Retinal pigment epithelial cell (primary cell): ENCODE results near the gene FGD6.
A peak's percentile ranks its signal among the peaks of the same experiment; 100 is the strongest.

Experiments
- DNase-seq: peaks from one replicate; pipeline ENCODE4 v3.0.0-alpha.2; 2010; ENCODE audit warnings: low read depth
- H3K4me3 ChIP-seq: 2 replicates; pipeline ENCODE4 v1.5.1; 2011; ENCODE audit warnings: mild to moderate bottlenecking, low read length, control low read depth, moderate library complexity
- CTCF ChIP-seq: conservative IDR thresholded peaks from 2 replicates; pipeline ENCODE4 v1.5.1; 2011; ENCODE audit warnings: low read depth, low read length, control low read depth, inconsistent platforms

Gene FGD6

GRCh38 chr12:95217377-95218149 is at the start of gene FGD6, which contains the start of gene VEZT:
TSS of gene FGD6 (minus strand) at chr12:95217467. CDS start at chr12:95217240, 227 bp downstream.
TSS of gene VEZT (plus strand) at chr12:95217807. CDS start at chr12:95217851, 44 bp downstream.
- peak within 1 kb of the TSS; percentile 90 for H3K4me3 ChIP-seq
- peak; percentile 58 for TF ChIP-seq CTCF
- DNase-seq = peak; percentile 97

- no peak overlapping the region for H3K4me3 ChIP-seq
- no peak for DNase-seq
- TF ChIP-seq CTCF = no peak
Observed at GRCh38 chr12:95266254-95266653, 49.0 kb upstream of the FGD6 start.

GRCh38 chr12:95265765-95266164 is 48.5 kb upstream of the FGD6 start:
- DNase-seq = no peak
- TF ChIP-seq CTCF = no peak

GRCh38 chr12:95262808-95263207 is 45.5 kb upstream of the FGD6 start:
- no peak for TF ChIP-seq CTCF
- no peak overlapping the region for H3K4me3 ChIP-seq
- DNase-seq = no peak

More at GRCh38 chr12:95265765-95266164, 48.5 kb upstream of the FGD6 start:
- H3K4me3 ChIP-seq = no peak overlapping the region

- TF ChIP-seq CTCF = no peak
- DNase-seq = no peak
- no peak overlapping the region for H3K4me3 ChIP-seq
Observed at GRCh38 chr12:95261109-95261508, 43.8 kb upstream of the FGD6 start.

- H3K4me3 ChIP-seq = no peak overlapping the region
- TF ChIP-seq CTCF = no peak
- DNase-seq = peak; percentile 59
Observed at GRCh38 chr12:95259368-95259767, 42.1 kb upstream of the FGD6 start.

- TF ChIP-seq CTCF = no peak
- H3K4me3 ChIP-seq = no peak overlapping the region
- no peak for DNase-seq
Observed at GRCh38 chr12:95258803-95259202, 41.5 kb upstream of the FGD6 start.
